Breast epithelium (tissue), 4 donors: ENCODE results near the gene TPRA1. TPM values are rescaled to one million over a fixed set of nuclear protein-coding genes. Genes with fewer than 3 reads are reported as not detected.

ENCODE experiments used
- DNase-seq, 2 donors: peaks; one replicate each; pipeline ENCODE4 v3.0.0-alpha.2; 2019; ENCODE audit warnings: low spot score in 2 of 2
- H3K27ac ChIP-seq, 2 donors: fragments of 200-600 bp; sonication (generic) in 1 of 2; one replicate each; pipeline ENCODE4 v1.5.1; 2016 to 2019; ENCODE audit warnings: mild to moderate bottlenecking in 1 of 2
- H3K27me3 ChIP-seq, 2 donors: fragments of 200-600 bp; sonication (generic) in 1 of 2; one replicate each; pipeline versions ENCODE4 v1.5.1 to v1.6.0; 2017 to 2019; ENCODE audit warnings: control low read depth in 1 of 2, mild to moderate bottlenecking in 1 of 2
- H3K36me3 ChIP-seq: fragments of 200-600 bp; one replicate; pipeline ENCODE4 v1.5.1; 2019
- H3K4me1 ChIP-seq, 2 donors: fragments of 200-600 bp; sonication (generic); one replicate each; pipeline ENCODE4 v1.5.1; 2016 to 2019; ENCODE audit warnings: control low read depth in 1 of 2
- H3K4me3 ChIP-seq, 3 donors: fragments of 200-600 bp; sonication (generic); 1 replicate in 2 of 3; 2 replicates in 1 of 3; pipeline ENCODE4 v1.5.1; 2016 to 2019; ENCODE audit warnings: mild to moderate bottlenecking in 3 of 3, moderate library complexity in 2 of 3
- H3K9me3 ChIP-seq, 2 donors: fragments of 200-600 bp; sonication (generic) in 1 of 2; one replicate each; pipeline ENCODE4 v1.5.1; 2016 to 2019; ENCODE audit warnings: control low read depth in 1 of 2
- CTCF ChIP-seq, 3 donors: fragments of 450-650 bp; IDR thresholded peaks; one replicate each; pipeline ENCODE4 v1.5.1; 2016 to 2017; ENCODE audit warnings: antibody characterized with exemption in 3 of 3, mild to moderate bottlenecking in 3 of 3, moderate library complexity in 3 of 3
- POLR2A ChIP-seq: fragments of 450-650 bp; IDR thresholded peaks from one replicate; pipeline ENCODE4 v1.6.1; 2016; ENCODE audit warnings: antibody characterized with exemption, mild to moderate bottlenecking, moderate library complexity
- POLR2AphosphoS5 ChIP-seq, 3 donors: sonication (generic); formaldehyde crosslinking; IDR thresholded peaks; one replicate each; pipeline ENCODE4 v1.6.1; 2017; ENCODE audit warnings: antibody characterized with exemption in 3 of 3
- intact Hi-C: fragments of 100-400 bp; cut with DNase I; formaldehyde crosslinking; loops from one replicate; pipeline ENCODE4 v1.15.1; 2023; ENCODE audit warnings: low total_unique reads
- total RNA-seq, 3 donors: library from RNA; depleted of rRNA; stranded (reverse); fragments of >200 nt; gene quantifications; one replicate each; pipeline ENCODE4 v1.1.0, GENCODE V29; 2016

TPRA1 gene
- total RNA-seq, 3 donors from 2014 or later, result 32.1 to 49.0 (median 39.8) TPM

GRCh38 chr3:127604546-127605165 is 14.1 kb upstream of the TPRA1 start:
- H3K4me1 ChIP-seq, result no peaks in the 10 kb centered on the region
- no peaks in the 10 kb centered on the region for H3K9me3 ChIP-seq
- intact Hi-C loops, result no loop called here
- no peak for TF ChIP-seq CTCF (IDR thresholded peaks at IDR 0.05)
- no peak for TF ChIP-seq POLR2AphosphoS5 (IDR thresholded peaks at IDR 0.05)
- TF ChIP-seq POLR2A, result no peak
- no peaks in the 10 kb centered on the region for H3K27me3 ChIP-seq
- H3K36me3 ChIP-seq, result no peaks in the 10 kb centered on the region
- no peak for DNase-seq
- no peak overlapping the region for H3K4me3 ChIP-seq
- H3K27ac ChIP-seq, result no peak overlapping the region

DNA sequence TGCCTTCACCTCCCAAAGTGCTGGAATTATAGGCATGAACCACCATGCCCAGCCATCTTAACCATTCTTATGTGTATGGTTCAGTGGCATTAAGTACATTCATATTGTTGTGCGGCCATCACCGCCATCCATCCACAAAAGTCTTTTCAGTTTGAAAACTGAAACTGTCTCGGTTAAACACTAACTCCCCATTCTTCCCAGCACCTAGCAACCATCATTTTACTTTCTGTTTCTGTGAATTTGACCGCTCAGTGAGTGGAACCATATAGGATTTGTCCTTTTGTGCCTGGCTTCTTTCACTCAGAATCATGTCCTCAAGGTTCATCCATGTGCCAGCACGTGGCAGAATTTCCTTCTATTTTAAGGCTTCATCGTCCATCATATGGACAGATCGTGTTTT is 13.5 kb upstream of the TPRA1 start:
- no peak overlapping the region for H3K4me3 ChIP-seq
- H3K9me3 ChIP-seq, result no peaks in the 10 kb centered on the region
- H3K27ac ChIP-seq, result no peak overlapping the region
- no peaks in the 10 kb centered on the region for H3K4me1 ChIP-seq
- no peak for TF ChIP-seq POLR2AphosphoS5 (IDR thresholded peaks at IDR 0.05)
- TF ChIP-seq POLR2A, result no peak
- no peak for TF ChIP-seq CTCF (IDR thresholded peaks at IDR 0.05)
- no peak for DNase-seq
- H3K36me3 ChIP-seq, result no peaks in the 10 kb centered on the region
- H3K27me3 ChIP-seq, result no peaks in the 10 kb centered on the region
- intact Hi-C loops, result no loop called here

DNA sequence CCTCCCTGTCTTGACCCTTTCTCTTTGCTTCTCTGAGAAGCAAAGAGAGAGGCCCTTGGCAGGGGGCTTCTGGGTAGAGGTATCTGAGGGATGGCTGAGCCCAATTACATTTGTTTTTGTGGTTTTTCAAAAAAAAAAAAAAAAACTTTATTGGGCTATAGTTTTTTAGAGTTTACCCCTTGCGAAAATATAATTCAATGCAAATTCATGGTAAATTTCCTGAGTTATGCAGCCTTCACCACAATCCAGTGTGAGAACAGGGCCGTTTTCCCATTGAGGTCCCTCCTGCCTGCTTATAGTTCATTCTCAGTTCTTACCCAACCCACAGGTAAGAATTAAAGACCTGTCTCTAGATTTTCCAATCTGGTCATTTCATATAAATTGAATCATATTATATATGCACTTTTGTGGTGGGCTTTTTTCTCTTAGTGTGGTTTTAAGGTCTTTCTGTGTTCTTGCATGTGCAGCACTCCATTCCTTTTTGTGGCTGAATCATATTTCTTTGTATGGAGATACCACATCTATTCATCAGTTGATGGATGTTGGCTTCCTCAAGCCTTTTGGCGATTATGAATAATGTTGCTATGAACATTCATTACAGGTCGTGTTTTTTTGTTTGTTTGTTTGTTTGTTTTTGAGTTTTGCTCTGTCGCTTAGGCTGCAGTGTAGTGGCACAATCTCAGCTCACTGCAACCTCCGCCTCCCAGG is 10.4 kb upstream of the TPRA1 start:
- Histone ChIP-seq H3K36me3 (no peaks in the 10 kb centered on the region), H3K27me3 (no peaks in the 10 kb centered on the region), H3K4me3 (no peak overlapping the region), H3K27ac (no peak overlapping the region), H3K4me1 (no peaks in the 10 kb centered on the region), H3K9me3 (no peaks in the 10 kb centered on the region)
- intact Hi-C loops, result no loop called here
- DNase-seq, result no peak
- TF ChIP-seq CTCF (IDR thresholded peaks at IDR 0.05) (no peak), POLR2AphosphoS5 (IDR thresholded peaks at IDR 0.05) (no peak), POLR2A (no peak)

GRCh38 chr3:127598841-127599570 is 8.5 kb upstream of the TPRA1 start:
- H3K9me3 ChIP-seq, result no peaks in the 10 kb centered on the region
- H3K4me3 ChIP-seq, result peak overlapping the region; percentile 53 to 65 (median 55)
- intact Hi-C loops, result no loop called here
- H3K27me3 ChIP-seq, result no peaks in the 10 kb centered on the region
- no peak for DNase-seq
- peak overlapping the region in 1 of 2 donors; percentile 76 for H3K27ac ChIP-seq
- no peak for TF ChIP-seq CTCF (IDR thresholded peaks at IDR 0.05)
- TF ChIP-seq POLR2AphosphoS5 (IDR thresholded peaks at IDR 0.05), result no peak
- no peak for TF ChIP-seq POLR2A
- H3K4me1 ChIP-seq, result no peaks in the 10 kb centered on the region
- H3K36me3 ChIP-seq, result no peaks in the 10 kb centered on the region
